Nephron (organoid): ENCODE results near the gene ALKBH2.
"Not testable (repeated sequence)": the region's sequence is repeated elsewhere in the genome, so short reads cannot be mapped to it uniquely, and the experiment has no call there.

Experiments
- H3K27ac Mint-ChIP-seq, 3 experiments: 2 replicates each; pipeline ENCODE4 v1.8.0; 2020; ENCODE audit warnings: mixed read lengths in 3 of 3, mild to moderate bottlenecking in 2 of 3, moderate library complexity in 1 of 3
- H3K27me3 Mint-ChIP-seq: 2 replicates; pipeline ENCODE4 v1.8.0; 2021; ENCODE audit warnings: low read depth, mild to moderate bottlenecking, moderate library complexity, mixed read lengths
- H3K36me3 Mint-ChIP-seq: 2 replicates; pipeline ENCODE4 v1.8.0; 2020; ENCODE audit warnings: low read depth, mixed read lengths
- H3K4me1 Mint-ChIP-seq: 2 replicates; pipeline ENCODE4 v1.8.0; 2020; ENCODE audit warnings: mixed read lengths
- H3K4me3 Mint-ChIP-seq, 3 experiments: 2 replicates each; pipeline ENCODE4 v1.8.0; 2020; ENCODE audit warnings: mild to moderate bottlenecking in 3 of 3, mixed read lengths in 3 of 3, moderate library complexity in 2 of 3
- H3K9me3 Mint-ChIP-seq: 2 replicates; pipeline ENCODE4 v1.8.0; 2020; ENCODE audit warnings: mixed read lengths
- TF ChIP-seq, protein P1 (sequence below), 3 experiments: fragments of 200-600 bp; sonication (generic); IDR thresholded peaks; one replicate each; pipeline ENCODE4 v1.5.0; 2021; ENCODE audit warnings: antibody characterized with exemption in 3 of 3; ENCODE audit not compliant: unreplicated experiment in 3 of 3

The ALKBH2 gene

DNA sequence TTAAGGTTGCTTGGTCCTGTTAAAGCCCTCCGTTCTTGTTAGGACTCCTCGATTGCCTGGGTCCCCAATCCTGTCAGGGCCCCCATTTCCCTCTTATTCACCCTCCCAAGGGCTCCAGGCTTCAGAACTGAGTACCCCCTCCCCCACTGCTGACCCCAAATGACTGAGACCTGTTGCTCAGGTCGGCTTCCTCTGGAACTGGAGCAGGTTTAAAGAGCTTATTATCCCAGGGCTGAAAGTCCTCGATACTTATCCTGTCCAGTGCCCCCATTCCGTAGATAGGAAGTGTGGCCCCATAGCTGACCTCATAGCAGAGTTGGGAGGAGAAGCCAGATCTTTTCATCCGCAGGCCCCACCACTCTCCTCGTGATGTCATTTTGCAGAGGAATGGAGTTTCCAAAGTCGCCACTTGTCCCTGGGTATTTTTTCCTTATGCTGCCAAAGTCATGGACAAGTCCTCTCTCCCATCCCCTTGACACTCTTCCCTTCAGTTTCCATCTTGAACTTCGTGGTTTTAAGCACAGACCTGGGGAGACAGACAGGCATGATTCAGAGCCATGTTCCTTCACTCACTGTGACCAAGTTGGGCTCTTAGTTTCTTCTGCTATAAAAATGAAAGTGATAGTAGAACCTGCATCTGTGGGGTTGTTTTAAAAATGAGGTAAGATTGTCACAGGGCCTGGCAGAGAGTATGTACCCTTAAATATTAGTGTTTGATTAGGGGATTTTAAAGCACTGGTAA, 39.7 kb downstream of the ALKBH2 start:
- Mint-ChIP-seq H3K9me3 (no peaks in the 10 kb centered on the region), H3K4me3 (peak overlapping the region; percentile 98 to 100 (median 99)), H3K36me3 (peaks cover 11% of the 10 kb centered on the region), H3K27ac (peak overlapping the region; percentile 81 to 97 (median 93)), H3K4me1 (peaks cover 15% of the 10 kb centered on the region), H3K27me3 (no peaks in the 10 kb centered on the region)
- TF ChIP-seq, protein P1, sequence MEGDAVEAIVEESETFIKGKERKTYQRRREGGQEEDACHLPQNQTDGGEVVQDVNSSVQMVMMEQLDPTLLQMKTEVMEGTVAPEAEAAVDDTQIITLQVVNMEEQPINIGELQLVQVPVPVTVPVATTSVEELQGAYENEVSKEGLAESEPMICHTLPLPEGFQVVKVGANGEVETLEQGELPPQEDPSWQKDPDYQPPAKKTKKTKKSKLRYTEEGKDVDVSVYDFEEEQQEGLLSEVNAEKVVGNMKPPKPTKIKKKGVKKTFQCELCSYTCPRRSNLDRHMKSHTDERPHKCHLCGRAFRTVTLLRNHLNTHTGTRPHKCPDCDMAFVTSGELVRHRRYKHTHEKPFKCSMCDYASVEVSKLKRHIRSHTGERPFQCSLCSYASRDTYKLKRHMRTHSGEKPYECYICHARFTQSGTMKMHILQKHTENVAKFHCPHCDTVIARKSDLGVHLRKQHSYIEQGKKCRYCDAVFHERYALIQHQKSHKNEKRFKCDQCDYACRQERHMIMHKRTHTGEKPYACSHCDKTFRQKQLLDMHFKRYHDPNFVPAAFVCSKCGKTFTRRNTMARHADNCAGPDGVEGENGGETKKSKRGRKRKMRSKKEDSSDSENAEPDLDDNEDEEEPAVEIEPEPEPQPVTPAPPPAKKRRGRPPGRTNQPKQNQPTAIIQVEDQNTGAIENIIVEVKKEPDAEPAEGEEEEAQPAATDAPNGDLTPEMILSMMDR (IDR thresholded peaks at IDR 0.05; ENCODE audit: unreplicated experiment in 3 of 3), result no peak

DNA sequence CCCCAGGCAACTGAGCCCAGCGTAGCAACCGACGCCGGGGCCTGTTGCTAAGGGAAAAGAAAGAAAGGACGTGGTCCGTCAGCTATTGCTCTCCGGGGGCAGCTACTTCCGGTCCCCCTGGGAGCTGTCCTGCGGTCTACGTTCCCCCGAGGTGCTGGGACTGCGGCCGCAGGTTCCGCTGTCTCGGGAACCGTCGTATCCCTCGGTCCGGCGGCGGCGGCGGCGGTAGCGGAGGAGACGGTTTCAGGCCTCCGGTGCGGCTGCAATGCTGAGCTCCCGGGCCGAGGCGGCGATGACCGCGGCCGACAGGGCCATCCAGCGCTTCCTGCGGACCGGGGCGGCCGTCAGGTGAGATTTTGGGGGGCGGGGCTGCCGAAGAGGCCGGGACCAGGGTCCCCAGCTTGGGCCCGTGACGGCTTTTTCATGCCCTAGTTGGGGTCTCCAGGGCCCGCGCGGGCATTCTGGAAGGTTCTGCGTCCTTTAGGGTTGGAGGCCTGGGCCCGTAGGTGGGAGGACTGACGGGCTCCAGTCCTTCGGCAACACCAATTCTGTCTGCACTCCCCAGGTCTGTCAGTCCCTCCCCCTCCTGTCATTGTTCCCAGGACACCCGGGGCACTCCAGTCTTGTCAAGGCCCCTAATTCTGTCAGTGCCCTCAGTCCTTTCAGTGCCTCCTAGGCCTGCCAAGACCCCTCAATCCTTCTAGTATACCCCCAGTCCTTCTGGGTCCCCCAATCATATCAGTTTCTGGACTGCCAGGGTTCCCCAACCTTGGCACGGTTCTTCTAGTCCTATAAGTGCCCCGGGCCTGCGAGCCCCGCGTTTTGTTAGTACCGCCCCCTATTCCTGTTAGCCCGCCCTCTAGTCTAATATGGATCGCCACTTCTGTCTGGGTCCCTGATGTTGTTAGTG, 40.6 kb downstream of the ALKBH2 start, which contains the start of gene USP30:
USP30 (plus strand) TSS at position 163 of the 910 bp plus-strand sequence; CDS start at position 266, 103 bp downstream.
- no peaks in the 10 kb centered on the region for H3K27me3 Mint-ChIP-seq
- H3K9me3 Mint-ChIP-seq, result no peaks in the 10 kb centered on the region
- TF ChIP-seq, protein P1 (IDR thresholded peaks at IDR 0.05; ENCODE audit: unreplicated experiment in 3 of 3), result no peak
- peaks cover 6% of the 10 kb centered on the region for H3K36me3 Mint-ChIP-seq
- H3K4me3 Mint-ChIP-seq, result peak within 1 kb of the TSS; percentile 98 to 100 (median 99)
- peak within 1 kb of the TSS; percentile 82 to 97 (median 93) for H3K27ac Mint-ChIP-seq
- H3K4me1 Mint-ChIP-seq, result peaks cover 15% of the 10 kb centered on the region

DNA sequence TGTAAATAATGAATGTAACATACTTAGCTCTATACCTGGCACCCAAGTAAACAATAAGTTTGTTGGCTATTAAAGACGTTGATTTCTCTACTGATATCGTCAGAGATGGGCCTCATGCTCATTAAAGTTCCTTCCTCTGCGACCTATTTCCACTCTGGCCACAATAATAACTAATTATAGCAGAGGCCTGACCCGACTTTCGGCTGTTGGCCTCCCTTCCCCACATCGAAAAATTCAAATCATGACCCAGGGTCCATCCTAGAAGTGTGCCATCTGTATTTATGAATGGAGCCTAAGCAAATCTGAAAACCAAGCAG, 41.2 kb downstream of the ALKBH2 start:
- peaks cover 3% of the 10 kb centered on the region for H3K36me3 Mint-ChIP-seq
- H3K4me3 Mint-ChIP-seq, result peak overlapping the region; percentile 98 to 100 (median 99)
- peak overlapping the region; percentile 77 to 91 (median 82) for H3K27ac Mint-ChIP-seq
- no peaks in the 10 kb centered on the region for H3K9me3 Mint-ChIP-seq
- H3K27me3 Mint-ChIP-seq, result no peaks in the 10 kb centered on the region
- peaks cover 15% of the 10 kb centered on the region for H3K4me1 Mint-ChIP-seq
- TF ChIP-seq, protein P1 (IDR thresholded peaks at IDR 0.05; ENCODE audit: unreplicated experiment in 3 of 3), result no peak

DNA sequence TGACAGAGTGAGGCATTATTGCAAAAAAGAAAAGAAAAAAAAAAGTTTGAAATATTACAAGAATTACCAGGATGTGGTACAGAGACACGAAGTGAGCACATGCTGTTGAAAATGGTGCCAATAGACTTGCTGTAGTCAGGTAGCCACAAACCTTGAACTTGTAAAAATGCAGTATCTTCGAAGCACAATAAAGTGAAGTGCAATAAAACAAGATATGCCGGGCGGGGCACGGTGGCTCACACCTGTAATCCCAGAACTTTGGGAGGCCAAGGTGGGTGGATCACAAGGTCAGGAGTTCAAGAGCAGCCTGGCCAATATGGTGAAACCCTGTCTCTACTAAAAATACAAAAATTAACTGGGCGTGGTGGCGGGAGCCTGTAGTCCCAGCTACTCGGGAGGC, 43.5 kb downstream of the ALKBH2 start:
- Mint-ChIP-seq H3K4me3 (peak overlapping the region; percentile 23 to 47 (median 45)), H3K4me1 (peaks cover 15% of the 10 kb centered on the region)
- H3K27ac Mint-ChIP-seq, H3K36me3 Mint-ChIP-seq, H3K9me3 Mint-ChIP-seq, H3K27me3 Mint-ChIP-seq: not testable (repeated sequence)

DNA sequence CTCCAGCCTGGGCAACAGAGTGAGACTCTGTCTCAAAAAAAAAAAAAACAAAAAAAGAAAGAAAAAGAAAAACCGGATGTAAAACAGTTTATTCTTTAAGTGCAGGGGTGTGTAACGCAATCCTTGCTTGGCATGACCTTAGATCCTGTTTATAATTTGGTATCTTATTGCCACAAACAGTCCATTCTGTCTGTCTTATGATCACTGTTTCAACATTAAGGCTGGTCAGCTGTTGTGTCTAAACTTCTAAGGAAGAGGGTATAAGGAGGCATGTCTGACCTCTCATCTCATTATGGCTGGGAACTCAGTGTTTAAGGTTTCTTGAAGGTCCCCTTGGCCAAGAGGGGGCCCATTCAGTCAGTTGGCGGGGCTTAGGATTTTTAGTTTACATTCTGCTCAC, 44.6 kb downstream of the ALKBH2 start:
- not testable (repeated sequence) for H3K9me3 Mint-ChIP-seq, H3K36me3 Mint-ChIP-seq, H3K27me3 Mint-ChIP-seq
- Mint-ChIP-seq H3K4me1 (peaks cover 11% of the 10 kb centered on the region), H3K4me3 (peak overlapping the region in 2 of 3 experiments; percentile 34 to 46), H3K27ac (peak overlapping the region in 2 of 3 experiments; percentile 12 to 63)

DNA sequence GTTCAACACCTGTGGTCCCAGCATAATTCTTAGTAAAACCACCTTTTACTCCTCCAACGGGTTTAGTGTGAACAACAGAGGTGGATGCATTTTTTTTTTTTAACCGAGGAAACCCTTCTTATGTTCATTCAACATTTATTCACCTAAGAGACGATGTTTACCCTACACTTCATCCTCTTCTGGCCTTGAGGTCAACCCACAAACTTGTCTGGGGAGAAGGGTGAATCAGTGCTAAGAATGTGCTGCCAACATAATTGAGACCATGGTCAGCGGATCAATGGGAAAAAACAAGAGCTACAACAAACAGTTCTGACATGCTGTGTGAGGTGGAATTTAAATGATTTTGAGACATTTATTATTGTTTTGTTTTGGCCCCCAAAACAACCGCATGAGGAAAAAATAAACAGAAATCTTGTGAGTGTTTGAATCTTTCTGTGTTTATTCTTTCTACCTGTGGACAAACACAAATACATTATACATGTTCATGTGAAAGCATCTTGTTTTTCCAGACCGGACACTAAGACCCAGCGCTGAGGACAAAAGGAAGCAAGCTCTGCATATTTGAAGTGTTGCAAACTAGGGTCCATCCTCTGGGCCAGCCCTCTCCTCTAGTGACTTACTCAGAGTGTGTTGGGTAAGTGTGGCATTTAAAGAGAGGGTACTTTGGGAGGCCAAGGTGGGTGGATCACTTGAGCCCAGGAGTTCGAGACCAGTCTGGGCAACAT, 46.0 kb downstream of the ALKBH2 start:
- TF ChIP-seq, protein P1 (IDR thresholded peaks at IDR 0.05; ENCODE audit: unreplicated experiment in 3 of 3), result no peak
- Mint-ChIP-seq H3K36me3 (no peaks in the 10 kb centered on the region), H3K27me3 (peaks cover 8% of the 10 kb centered on the region), H3K4me3 (no peak overlapping the region), H3K4me1 (peaks cover 4% of the 10 kb centered on the region), H3K27ac (no peak overlapping the region), H3K9me3 (no peaks in the 10 kb centered on the region)
